T47D (cell line): Measurements from ENCODE around the gene KLHL29.

Experiments used
- DNase-seq, 2 experiments: peaks; one replicate each; pipeline versions ENCODE4 v3.0.0 to v3.0.0-alpha.2; 2011 to 2012; ENCODE audit warnings: low read depth in 1 of 2, low spot score in 1 of 2
- JUND ChIP-seq: IDR thresholded peaks from 2 replicates; pipeline ENCODE4 v1.6.1; 2012; ENCODE audit warnings: low read depth
- in situ Hi-C: cut with HindIII; loops from 2 replicates; pipeline ENCODE4 v1.10.0; 2016; ENCODE audit warnings: low sequenced_read_pairs, low pct_unique_long_range_greater_than_20kb

KLHL29 gene

DNA sequence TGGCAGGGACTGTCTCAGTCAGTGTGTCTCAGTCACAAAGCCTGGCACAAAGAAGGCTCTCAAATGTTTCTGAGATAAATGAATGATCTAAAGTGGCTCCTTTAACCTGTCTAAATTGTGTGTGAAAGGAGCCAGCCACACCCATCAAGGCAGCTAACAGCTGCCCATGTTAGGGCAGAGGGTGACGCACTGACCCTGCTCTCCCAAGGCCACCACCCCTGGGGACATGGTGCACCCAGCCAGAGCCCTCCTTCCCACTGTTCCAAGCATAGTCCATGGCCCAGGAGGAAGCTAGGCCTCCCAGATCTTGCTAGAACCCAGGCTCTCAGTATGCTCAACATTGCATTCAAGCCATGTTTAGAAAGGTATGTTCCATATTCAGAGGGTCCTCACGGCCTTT is 100.3 kb downstream of the KLHL29 start:
- TF ChIP-seq JUND = no peak
- in situ Hi-C loops = no loop called here
- no peak for DNase-seq

DNA sequence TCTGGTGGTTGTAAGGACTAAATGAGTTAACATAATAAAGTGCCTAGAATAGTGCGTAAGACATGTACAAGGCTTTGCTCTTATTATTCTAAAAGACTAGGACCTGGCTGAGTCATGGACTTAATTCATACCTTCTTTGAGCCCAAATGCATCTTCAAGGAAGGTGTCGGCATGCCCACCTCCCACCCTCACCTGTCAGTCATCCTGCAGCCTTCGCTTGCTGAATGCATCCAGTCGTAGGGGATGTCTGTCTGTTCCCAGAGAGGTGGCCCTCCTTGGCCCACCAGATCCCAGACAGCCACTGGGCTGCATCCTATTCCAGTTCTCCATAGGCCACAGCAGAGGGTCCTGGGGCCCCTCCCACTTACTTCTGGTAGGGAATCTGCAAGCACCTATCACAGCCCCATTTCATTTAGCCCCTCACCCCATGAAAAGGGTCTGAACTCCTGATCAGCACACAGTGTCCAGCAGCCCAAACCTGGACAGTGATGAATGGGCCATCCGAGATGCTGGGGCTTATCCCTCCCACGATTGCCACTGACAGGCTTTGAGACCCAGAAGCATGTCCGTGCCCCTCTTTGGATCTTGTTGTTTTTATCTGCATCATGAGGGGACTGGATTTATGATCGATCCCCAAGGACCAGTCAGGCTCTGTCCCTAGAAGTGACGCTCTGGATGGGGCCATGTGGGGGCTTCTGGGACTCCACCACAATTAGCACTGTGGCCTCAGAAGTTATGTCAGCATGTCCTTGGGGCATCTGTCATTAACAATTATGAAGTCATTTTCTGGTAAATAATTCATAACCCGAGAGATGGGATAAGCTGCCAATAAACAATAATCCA is 101.1 kb downstream of the KLHL29 start:
- DNase-seq = no peak
- no peak for TF ChIP-seq JUND
- in situ Hi-C loops = no loop called here

DNA sequence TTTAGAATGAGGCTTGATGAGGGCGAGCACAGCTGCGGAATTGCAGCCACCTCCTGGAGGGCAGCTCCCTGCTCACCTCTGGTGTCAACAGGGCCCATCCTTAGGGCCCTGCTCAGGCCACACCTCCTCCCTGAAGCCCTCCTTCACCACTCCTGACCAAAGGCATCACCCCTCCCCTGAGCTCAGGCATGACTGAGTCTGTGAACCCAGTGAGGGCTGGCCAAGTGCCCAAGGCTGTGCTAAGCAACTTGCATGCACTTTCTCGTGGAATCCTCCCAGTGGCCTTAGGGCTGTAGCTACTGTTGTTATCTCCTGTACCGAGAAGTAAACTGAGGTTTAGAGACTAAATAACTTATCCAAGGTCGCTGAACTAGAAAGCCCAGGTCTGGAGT is 101.7 kb downstream of the KLHL29 start:
- in situ Hi-C loops = no loop called here
- TF ChIP-seq JUND = no peak
- peak in 1 of 2 experiments; percentile 7 for DNase-seq

DNA sequence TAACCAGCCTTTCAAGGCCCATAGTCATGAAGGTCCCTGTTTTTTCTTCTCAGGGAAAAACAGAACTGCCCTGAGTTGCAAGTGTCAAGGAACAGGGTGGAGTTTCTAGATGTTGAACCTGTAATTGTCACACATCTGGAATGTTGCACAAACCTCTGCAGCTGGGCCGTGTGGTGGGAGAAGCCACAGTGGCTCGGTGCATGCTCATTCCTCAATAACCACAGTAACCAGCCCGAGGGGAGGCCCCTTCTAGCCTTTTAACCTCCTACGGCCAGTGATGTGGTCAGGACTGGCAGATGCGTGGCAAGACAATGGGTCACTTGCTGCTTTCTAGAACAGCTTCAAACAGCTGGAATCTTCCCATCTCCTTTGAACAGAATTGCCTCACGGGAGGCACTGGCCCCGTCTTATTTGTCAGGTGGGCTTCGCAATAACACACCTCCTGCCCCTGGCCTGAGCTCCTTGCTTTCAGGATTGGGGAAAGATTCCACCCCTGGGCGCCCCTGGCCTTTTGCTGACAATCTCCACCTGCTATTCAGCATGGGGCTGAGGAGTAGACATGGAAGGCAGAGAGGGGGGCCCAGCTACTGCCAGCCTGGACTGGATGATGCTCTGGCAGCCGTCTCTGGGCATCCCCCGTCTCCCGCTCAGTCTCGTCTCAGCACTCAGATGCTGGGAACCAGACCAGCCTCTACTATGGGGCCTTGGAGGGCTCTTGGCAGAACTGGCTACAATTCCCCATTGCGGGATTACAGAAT is 102.9 kb downstream of the KLHL29 start:
- in situ Hi-C loops = no loop called here
- TF ChIP-seq JUND = no peak
- DNase-seq = no peak

DNA sequence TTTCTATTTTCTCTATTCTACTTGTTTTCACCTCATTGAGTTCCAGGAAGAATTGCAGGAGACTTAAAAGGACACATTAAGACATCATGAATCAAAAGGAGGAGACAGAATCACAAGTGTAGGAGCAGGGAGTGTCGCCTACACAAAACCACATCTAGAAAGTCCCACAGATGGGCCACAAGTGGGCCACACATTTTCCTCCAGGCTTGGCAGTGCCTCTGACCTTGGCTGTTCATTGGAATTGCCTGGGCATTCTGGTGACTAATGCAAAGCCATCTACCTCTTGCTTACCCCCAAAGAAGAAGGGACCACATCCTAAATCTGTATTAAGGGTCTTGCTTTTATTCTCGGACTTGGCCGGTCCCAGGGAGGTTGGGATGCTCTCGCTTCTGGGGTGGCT is 103.6 kb downstream of the KLHL29 start:
- no peak for DNase-seq
- TF ChIP-seq JUND = no peak
- in situ Hi-C loops = no loop called here

DNA sequence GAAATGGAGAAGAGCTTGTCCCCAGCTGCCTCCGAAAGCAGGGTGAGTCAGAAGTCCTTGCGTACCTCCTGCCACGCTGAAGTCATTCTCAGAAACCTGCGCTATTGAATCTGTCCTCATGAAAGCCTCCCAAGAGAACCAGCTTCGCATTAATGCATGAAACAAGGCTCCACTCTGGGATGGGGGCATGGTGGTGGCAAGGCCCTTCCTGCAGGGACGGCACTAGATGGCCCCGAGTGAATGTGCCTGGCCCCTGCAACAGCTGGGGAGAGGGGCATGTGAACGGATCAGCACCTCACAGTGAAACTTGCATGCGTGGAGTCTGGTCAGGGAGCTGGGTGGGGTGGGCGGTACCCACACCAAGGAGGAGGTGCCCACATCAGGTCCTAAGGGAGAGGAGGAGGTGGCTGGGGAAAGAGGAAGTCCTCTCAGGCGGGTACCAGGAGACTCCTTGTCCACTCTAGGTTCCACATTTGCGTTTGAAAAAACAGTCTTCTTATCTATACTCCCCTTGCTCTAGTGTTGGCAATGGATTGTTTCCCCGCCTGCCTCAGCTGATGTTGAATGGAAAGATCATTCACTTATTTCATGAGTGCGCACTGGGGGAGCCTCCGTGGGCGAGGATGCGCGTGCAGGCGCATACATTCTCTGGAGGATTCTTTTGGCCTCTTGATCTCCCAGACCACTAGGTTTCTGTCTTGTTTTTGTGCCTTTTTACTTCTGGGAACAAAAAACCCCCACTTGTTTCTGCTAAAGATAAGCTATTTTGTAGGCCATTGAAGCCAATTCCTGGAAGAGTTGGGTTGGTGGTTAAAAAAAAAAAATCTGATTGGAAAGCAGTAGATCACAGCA is 104.7 kb downstream of the KLHL29 start:
- in situ Hi-C loops = no loop called here
- no peak for TF ChIP-seq JUND
- no peak for DNase-seq

DNA sequence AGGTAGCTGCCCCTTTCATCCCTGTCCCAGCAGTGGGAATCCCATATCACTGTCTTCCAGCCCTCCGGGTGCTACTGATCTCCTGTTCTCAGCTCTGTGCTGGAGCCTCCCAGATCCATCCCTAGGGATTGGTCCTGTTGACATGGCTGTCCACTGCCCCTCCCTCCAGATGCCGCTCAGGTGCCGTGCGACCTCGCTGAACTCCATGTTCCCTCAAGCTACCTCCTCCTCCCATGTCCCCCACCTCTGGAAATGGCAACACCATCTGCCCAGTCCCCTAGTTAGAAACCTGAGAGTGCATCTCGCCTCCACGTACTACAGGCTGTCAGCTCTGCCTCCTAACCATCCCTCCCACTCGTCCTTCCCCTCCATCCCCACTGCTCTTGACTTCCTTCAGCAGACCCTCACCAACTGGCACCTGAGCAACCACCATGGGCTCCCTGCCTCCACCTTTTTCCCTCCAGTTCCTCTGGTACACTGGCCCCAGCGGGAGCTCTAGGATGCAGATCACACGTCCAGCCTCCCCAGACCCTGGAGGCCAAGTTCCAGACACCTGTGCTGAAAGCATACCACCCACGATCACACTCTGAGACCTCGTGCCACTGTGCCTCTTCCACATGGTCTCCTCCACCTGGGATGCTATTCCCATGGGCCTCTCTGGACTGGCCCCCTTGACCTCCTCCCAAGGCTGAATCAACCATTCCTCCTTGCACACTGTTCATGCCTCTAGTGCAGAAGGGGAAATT is 106.8 kb downstream of the KLHL29 start:
- no peak for DNase-seq
- no peak for TF ChIP-seq JUND
- in situ Hi-C loops = no loop called here

DNA sequence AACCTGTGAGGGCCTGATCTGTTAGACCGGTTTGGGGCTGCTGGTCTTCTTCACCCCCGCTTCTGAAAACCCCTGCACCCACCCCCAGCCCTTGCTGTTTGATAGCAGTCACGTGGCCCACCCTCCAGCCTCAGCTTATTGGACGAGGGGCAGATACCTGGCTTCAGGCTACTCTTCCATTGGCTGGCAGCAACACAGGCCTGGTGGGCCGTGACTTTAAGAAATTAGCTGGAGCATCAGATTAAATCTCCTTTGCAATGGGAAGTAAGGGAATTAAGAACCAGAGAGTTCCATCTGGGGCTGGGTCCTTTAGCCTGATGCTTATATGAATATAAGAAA is 107.3 kb downstream of the KLHL29 start:
- TF ChIP-seq JUND = no peak
- no peak for DNase-seq
- in situ Hi-C loops = no loop called here

DNA sequence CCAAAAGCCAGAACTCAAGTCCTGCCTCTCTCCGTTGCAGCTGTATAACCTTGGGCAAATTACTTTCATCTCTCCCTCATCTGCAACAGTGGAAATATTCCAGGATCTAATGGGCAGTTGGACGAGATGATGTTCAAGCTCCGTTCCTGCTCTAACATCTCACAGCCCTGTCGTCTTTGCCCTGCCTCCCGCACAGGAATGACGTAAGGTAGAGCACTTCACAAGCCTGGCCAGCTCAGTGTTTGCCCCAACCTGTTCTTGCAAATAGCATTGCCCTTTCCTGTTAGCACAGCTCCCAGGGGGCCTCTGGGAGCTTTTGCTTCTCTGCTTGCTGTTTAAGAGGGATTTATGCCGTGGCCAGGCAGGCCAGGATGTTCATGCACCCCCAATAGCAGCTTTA is 107.9 kb downstream of the KLHL29 start:
- peak; percentile 11 to 41 for DNase-seq
- in situ Hi-C loops = no loop called here
- no peak for TF ChIP-seq JUND

DNA sequence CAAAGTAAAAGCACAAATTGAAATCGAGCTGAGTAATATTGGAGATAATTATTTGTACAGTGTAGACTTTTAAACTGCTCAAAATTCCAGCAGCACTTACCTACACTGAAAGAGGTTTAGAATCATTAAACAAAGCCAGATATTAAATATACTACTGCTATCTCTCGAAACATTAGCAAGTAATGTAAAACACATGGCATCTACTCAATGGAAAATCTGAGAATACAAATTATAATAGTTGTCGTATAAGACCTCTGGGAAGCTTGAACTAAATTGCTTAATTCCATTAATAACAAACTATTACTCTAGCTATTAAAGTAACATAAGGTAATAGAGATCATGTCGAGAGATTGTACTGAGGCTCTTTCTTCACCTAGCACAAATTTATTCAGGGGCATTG is 108.9 kb downstream of the KLHL29 start:
- in situ Hi-C loops = no loop called here

DNA sequence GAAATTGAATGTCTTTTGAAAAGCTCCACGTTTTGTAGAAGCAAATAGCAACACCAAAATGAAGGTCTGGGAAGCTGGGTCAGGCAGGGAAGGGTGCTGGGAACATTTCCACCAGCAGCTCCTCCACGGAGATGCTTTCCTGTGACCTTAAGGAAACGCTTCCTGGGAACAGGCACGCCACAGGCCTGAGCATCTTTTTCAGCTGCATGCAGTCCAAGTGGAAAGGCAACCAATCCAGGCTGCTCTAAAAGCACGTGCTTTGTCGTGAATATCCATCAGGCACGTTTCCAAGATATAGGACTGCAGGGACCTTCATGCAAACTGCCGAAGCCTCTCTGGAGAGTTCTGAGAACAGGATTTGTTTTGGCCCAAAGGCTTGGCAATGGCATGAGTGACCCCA is 109.3 kb downstream of the KLHL29 start:
- in situ Hi-C loops = no loop called here
- DNase-seq = no peak
- no peak for TF ChIP-seq JUND

More for the DNA sequence above, 108.9 kb downstream of the KLHL29 start:
- DNase-seq = no peak
- TF ChIP-seq JUND = no peak

DNA sequence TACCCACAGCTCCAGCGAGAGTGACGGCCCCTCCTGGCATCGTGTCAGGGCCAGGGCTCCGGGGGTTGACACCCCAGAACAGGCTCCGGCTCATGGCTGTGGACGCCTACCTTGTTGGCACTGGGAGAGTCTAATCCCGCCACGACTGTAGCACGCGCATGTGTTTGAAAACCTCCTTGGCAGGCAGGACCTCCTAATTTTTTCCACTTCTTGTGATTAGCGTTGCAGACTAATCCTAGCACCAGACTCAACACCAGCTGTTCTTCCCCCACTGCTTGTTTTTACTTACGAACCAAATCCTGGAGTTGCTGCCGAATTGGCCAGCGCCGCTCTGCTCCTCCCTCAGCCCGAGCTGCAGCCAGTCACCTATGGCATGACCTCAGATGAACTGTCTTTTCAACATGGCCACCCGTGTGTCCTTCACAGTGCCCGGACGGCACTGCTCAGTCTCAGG is 110.7 kb downstream of the KLHL29 start:
- no peak for TF ChIP-seq JUND
- in situ Hi-C loops = no loop called here
- DNase-seq = no peak

DNA sequence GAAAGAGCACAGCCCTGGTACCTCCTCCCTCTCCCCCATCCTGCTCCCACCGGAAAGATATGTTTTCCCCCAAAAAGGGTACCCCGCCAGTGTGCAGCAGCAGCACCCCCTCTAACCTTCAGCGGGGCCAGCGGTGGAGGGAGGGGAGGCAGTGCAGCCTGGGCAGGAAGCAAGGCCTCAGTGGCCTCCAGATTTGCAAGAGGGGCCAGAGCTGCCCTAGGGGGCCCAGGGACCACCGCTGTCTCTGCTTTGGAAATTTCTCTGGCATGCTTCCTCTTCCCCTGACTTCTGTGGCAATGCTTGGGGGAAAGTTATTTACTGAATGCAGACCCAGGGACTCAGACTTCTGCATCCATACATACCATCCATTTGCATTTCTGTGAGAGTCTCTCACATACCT is 111.5 kb downstream of the KLHL29 start:
- DNase-seq = no peak
- TF ChIP-seq JUND = no peak
- in situ Hi-C loops = no loop called here
